Suprapubic skin (tissue), 4 donors: ENCODE results near the gene KAZN. TPM values are rescaled to one million over a fixed set of nuclear protein-coding genes. Genes with fewer than 3 reads are reported as not detected.

Experiments used
- DNase-seq, 2 donors: peaks; one replicate each; pipeline ENCODE4 v3.0.0-alpha.2; 2019; ENCODE audit warnings: low spot score in 2 of 2
- H3K27ac ChIP-seq: fragments of 200-600 bp; sonication (generic); one replicate; pipeline ENCODE4 v1.5.1; 2019
- H3K27me3 ChIP-seq: fragments of 200-600 bp; sonication (generic); one replicate; pipeline ENCODE4 v1.5.1; 2019
- H3K36me3 ChIP-seq: fragments of 200-600 bp; sonication (generic); one replicate; pipeline ENCODE4 v1.5.1; 2019
- H3K4me1 ChIP-seq: fragments of 200-600 bp; sonication (generic); one replicate; pipeline ENCODE4 v1.5.1; 2019
- H3K4me3 ChIP-seq: fragments of 200-600 bp; sonication (generic); one replicate; pipeline ENCODE4 v1.5.1; 2019; ENCODE audit warnings: mild to moderate bottlenecking
- H3K9me3 ChIP-seq: fragments of 200-600 bp; sonication (generic); one replicate; pipeline ENCODE4 v1.5.1; 2019
- EP300 ChIP-seq: sonication (generic); formaldehyde crosslinking; IDR thresholded peaks from one replicate; pipeline ENCODE4 v1.6.1; 2017; ENCODE audit warnings: antibody characterized with exemption
- POLR2A ChIP-seq, 2 donors: fragments of 450-650 bp; IDR thresholded peaks; one replicate each; pipeline ENCODE4 v1.6.1; 2017; ENCODE audit warnings: antibody characterized with exemption in 2 of 2, mild to moderate bottlenecking in 2 of 2, moderate library complexity in 2 of 2
- POLR2AphosphoS5 ChIP-seq, 3 donors: sonication (generic); formaldehyde crosslinking; IDR thresholded peaks; one replicate each; pipeline ENCODE4 v1.6.1; 2017; ENCODE audit warnings: antibody characterized with exemption in 3 of 3
- WGBS: methylation state at CpG from one replicate; pipeline ENCODE4 v1.1.5; 2018; 5-methylcytosine and 5-hydroxymethylcytosine counted together
- total RNA-seq, 4 donors: library from RNA; depleted of rRNA; stranded (reverse); fragments of >200 nt; gene quantifications; one replicate each; pipeline ENCODE4 v1.1.0, GENCODE V29; 2016
- TF ChIP-seq, protein P1 (sequence below), 2 donors: fragments of 200-600 bp in 1 of 2; fragments of 450-650 bp in 1 of 2; sonication (generic) in 1 of 2; IDR thresholded peaks; one replicate each; pipeline ENCODE4 v1.5.1; 2016 to 2019; ENCODE audit warnings: antibody characterized with exemption in 2 of 2, mild to moderate bottlenecking in 1 of 2, moderate library complexity in 1 of 2

Gene KAZN
- total RNA-seq, 4 donors from 2014 or later: 29.2 to 37.5 (median 31.7) TPM

GRCh38 chr1:14555091-14555490 lies 43.4 kb upstream of the KAZN start:
- no peaks in the 10 kb centered on the region for H3K9me3 ChIP-seq
- no peak for TF ChIP-seq POLR2A (IDR thresholded peaks at IDR 0.05)
- no peak for TF ChIP-seq POLR2AphosphoS5 (IDR thresholded peaks at IDR 0.05)
- TF ChIP-seq, protein P1, sequence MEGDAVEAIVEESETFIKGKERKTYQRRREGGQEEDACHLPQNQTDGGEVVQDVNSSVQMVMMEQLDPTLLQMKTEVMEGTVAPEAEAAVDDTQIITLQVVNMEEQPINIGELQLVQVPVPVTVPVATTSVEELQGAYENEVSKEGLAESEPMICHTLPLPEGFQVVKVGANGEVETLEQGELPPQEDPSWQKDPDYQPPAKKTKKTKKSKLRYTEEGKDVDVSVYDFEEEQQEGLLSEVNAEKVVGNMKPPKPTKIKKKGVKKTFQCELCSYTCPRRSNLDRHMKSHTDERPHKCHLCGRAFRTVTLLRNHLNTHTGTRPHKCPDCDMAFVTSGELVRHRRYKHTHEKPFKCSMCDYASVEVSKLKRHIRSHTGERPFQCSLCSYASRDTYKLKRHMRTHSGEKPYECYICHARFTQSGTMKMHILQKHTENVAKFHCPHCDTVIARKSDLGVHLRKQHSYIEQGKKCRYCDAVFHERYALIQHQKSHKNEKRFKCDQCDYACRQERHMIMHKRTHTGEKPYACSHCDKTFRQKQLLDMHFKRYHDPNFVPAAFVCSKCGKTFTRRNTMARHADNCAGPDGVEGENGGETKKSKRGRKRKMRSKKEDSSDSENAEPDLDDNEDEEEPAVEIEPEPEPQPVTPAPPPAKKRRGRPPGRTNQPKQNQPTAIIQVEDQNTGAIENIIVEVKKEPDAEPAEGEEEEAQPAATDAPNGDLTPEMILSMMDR (IDR thresholded peaks at IDR 0.05): no peak
- TF ChIP-seq EP300: no peak
- no peak for DNase-seq
- no peaks in the 10 kb centered on the region for H3K27me3 ChIP-seq
- no peak overlapping the region for H3K4me3 ChIP-seq
- 66% methylated on average over 2 of the region's 2 CpGs for WGBS
- H3K4me1 ChIP-seq: no peaks in the 10 kb centered on the region
- H3K36me3 ChIP-seq: no peaks in the 10 kb centered on the region
- H3K27ac ChIP-seq: no peak overlapping the region

DNA sequence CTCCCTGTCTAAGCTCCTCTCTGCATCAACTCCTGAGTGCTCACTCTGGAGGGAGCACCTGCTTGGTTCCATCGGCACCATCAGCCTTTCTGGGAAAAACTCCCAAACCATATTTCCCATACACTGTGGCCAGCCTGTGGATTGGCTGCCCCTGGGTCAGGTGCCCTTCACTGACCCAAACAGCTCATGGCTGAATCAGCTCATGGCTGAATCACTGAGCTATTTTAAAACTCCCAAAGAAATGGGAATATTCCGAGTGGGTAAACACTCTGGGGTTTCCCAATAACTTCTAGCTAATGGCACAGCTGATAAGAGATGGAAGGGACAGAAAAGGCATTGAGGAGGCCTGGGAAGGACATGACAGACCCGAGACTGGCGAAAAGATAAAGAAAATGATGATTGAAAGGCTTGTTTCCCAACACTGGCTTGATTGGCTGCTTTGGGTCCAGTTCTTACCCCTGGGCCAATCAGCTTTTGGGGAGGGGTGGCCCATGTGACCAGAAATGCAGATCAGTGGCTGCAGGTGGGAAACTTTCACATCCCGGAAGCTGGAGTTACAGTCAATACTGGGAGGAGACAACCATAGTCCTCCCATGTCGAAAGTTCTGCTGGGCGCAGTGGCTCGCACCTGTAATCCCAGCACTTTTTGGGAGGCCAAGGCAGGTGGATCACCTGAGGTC lies 37.3 kb upstream of the KAZN start:
- H3K36me3 ChIP-seq: no peaks in the 10 kb centered on the region
- H3K27ac ChIP-seq: no peak overlapping the region
- no peak overlapping the region for H3K4me3 ChIP-seq
- TF ChIP-seq EP300: no peak
- no peak for TF ChIP-seq POLR2A (IDR thresholded peaks at IDR 0.05)
- no peak for DNase-seq
- H3K4me1 ChIP-seq: no peaks in the 10 kb centered on the region
- 84% methylated on average over 7 of the region's 8 CpGs for WGBS
- H3K9me3 ChIP-seq: no peaks in the 10 kb centered on the region
- H3K27me3 ChIP-seq: no peaks in the 10 kb centered on the region

- no peaks in the 10 kb centered on the region for H3K9me3 ChIP-seq
- TF ChIP-seq POLR2AphosphoS5 (IDR thresholded peaks at IDR 0.05) (no peak), POLR2A (IDR thresholded peaks at IDR 0.05) (no peak), EP300 (no peak)
- TF ChIP-seq, protein P1 (IDR thresholded peaks at IDR 0.05): no peak
- H3K4me1 ChIP-seq: no peaks in the 10 kb centered on the region
- H3K27me3 ChIP-seq: no peaks in the 10 kb centered on the region
- H3K36me3 ChIP-seq: no peaks in the 10 kb centered on the region
- WGBS: 46% methylated on average over 2 of the region's 2 CpGs
- DNase-seq: no peak
- no peak overlapping the region for H3K27ac ChIP-seq
- no peak overlapping the region for H3K4me3 ChIP-seq
Observed at GRCh38 chr1:14565090-14565489, 33.4 kb upstream of the KAZN start.

DNA sequence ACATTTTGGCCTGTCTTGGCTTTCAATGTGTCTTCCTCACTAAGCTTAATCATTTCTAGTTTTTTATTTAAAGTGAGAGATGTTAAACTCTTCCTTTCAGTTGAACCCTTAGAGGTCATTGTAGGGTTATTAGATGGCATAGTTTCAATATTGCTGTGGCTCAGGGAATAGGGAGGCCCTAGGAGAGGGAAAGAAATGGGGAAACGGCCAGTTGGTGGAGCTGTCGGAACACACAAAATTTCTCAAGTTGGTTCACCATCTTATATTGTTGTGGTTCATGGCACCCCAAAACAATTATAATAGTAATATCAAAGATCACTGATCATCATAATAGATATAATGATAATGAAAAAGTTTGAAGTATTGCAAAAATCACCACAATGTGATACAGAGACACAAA lies 31.4 kb upstream of the KAZN start:
- Histone ChIP-seq H3K27me3 (no peaks in the 10 kb centered on the region), H3K9me3 (no peaks in the 10 kb centered on the region), H3K27ac (no peak overlapping the region), H3K36me3 (no peaks in the 10 kb centered on the region), H3K4me1 (no peaks in the 10 kb centered on the region), H3K4me3 (no peak overlapping the region)
- TF ChIP-seq POLR2A (IDR thresholded peaks at IDR 0.05): no peak
- TF ChIP-seq, protein P1 (IDR thresholded peaks at IDR 0.05): no peak
- TF ChIP-seq EP300: no peak
- TF ChIP-seq POLR2AphosphoS5 (IDR thresholded peaks at IDR 0.05): no peak
- 88% methylated on average over 2 of the region's 2 CpGs for WGBS
- DNase-seq: no peak

- Histone ChIP-seq H3K27me3 (no peaks in the 10 kb centered on the region), H3K4me3 (no peak overlapping the region), H3K27ac (no peak overlapping the region), H3K4me1 (no peaks in the 10 kb centered on the region), H3K36me3 (no peaks in the 10 kb centered on the region), H3K9me3 (no peaks in the 10 kb centered on the region)
- 92% methylated on average over 5 of the region's 5 CpGs for WGBS
- TF ChIP-seq, protein P1 (IDR thresholded peaks at IDR 0.05): no peak
- TF ChIP-seq EP300 (no peak), POLR2A (IDR thresholded peaks at IDR 0.05) (no peak), POLR2AphosphoS5 (IDR thresholded peaks at IDR 0.05) (no peak)
- no peak for DNase-seq
Observed at GRCh38 chr1:14567903-14568302, 30.6 kb upstream of the KAZN start.
